Natural killer cell (primary cell): ENCODE data around the gene TMOD2. TPM values are rescaled to one million over a fixed set of nuclear protein-coding genes. Genes with fewer than 3 reads are reported as not detected.

Source experiments
- ATAC-seq, 3 donors: fragments of 150-1000 bp in 2 of 3; fragments of 200-7000 bp in 1 of 3; cut with Tn5 transposase; 1 replicate in 1 of 3; 2 replicates in 2 of 3; pipeline ENCODE4 v1.10.0; 2021; ENCODE audit warnings: mild to moderate bottlenecking in 2 of 3, moderate library complexity in 2 of 3
- DNase-seq, 2 donors: peaks; one replicate each; pipeline versions ENCODE4 v3.0.0 to v3.0.0-alpha.2; 2013 to 2021; ENCODE audit warnings: mixed read lengths in 1 of 2
- H3K27ac ChIP-seq: one replicate; pipeline ENCODE4 v1.5.1; 2013; ENCODE audit warnings: mild to moderate bottlenecking, low read length
- H3K27me3 ChIP-seq: one replicate; pipeline ENCODE4 v1.6.1; 2013; ENCODE audit warnings: low read length; ENCODE audit not compliant: control insufficient read depth, insufficient read depth
- H3K36me3 ChIP-seq: one replicate; pipeline ENCODE4 v1.6.1; 2013; ENCODE audit warnings: low read length; ENCODE audit not compliant: control insufficient read depth, insufficient read depth
- H3K4me1 ChIP-seq: one replicate; pipeline ENCODE4 v1.6.1; 2013; ENCODE audit warnings: low read length; ENCODE audit not compliant: control insufficient read depth, insufficient read depth
- H3K4me3 ChIP-seq: one replicate; pipeline ENCODE4 v1.5.1; 2013; ENCODE audit warnings: low read length
- H3K9me3 ChIP-seq: one replicate; pipeline ENCODE4 v1.6.1; 2013; ENCODE audit warnings: low read length; ENCODE audit not compliant: control insufficient read depth, insufficient read depth
- H3K27ac Mint-ChIP-seq, 2 donors: one replicate each; pipeline ENCODE4 v1.8.0; 2022; ENCODE audit warnings: mild to moderate bottlenecking in 2 of 2, mixed read lengths in 2 of 2, moderate library complexity in 1 of 2
- H3K27me3 Mint-ChIP-seq, 2 donors: one replicate each; pipeline ENCODE4 v1.8.0; 2022; ENCODE audit warnings: low read depth in 2 of 2, mixed read lengths in 2 of 2
- H3K36me3 Mint-ChIP-seq: one replicate; pipeline ENCODE4 v1.8.0; 2022; ENCODE audit warnings: mixed read lengths
- H3K4me1 Mint-ChIP-seq, 2 donors: one replicate each; pipeline ENCODE4 v1.8.0; 2022; ENCODE audit warnings: mixed read lengths in 2 of 2
- H3K4me3 Mint-ChIP-seq: one replicate; pipeline ENCODE4 v1.8.0; 2022; ENCODE audit warnings: mild to moderate bottlenecking, moderate library complexity, mixed read lengths
- H3K9me3 Mint-ChIP-seq, 2 donors: one replicate each; pipeline ENCODE4 v1.8.0; 2022; ENCODE audit warnings: mixed read lengths in 2 of 2
- WGBS: methylation state at CpG from one replicate; pipeline ENCODE4 v1.1.7; 2013; ENCODE audit warnings: missing lambda C conversion rate; ENCODE audit not compliant: insufficient coverage; 5-methylcytosine and 5-hydroxymethylcytosine counted together
- intact Hi-C: fragments of 100-400 bp; cut with micrococcal nuclease; formaldehyde crosslinking; loops from one replicate; pipeline ENCODE4 v1.14.2; 2022
- total RNA-seq, 4 donors: library from RNA; stranded (reverse); fragments of 120-200 nt in 1 of 4; gene quantifications; one replicate each; pipeline versions ENCODE4 v1.2.3 to v1.2.4, GENCODE V29; 2013 to 2022
- TF ChIP-seq, protein P1 (sequence below): fragments of 200-600 bp; IDR thresholded peaks from one replicate; pipeline ENCODE4 v1.8.0; 2022; ENCODE audit warnings: antibody characterized with exemption

The TMOD2 gene
- total RNA-seq, 3 donors from 2014 or later (not counting 1 experiment from before 2014, with no cell fraction given) = 1.6 to 4.7 (median 1.6) TPM

DNA sequence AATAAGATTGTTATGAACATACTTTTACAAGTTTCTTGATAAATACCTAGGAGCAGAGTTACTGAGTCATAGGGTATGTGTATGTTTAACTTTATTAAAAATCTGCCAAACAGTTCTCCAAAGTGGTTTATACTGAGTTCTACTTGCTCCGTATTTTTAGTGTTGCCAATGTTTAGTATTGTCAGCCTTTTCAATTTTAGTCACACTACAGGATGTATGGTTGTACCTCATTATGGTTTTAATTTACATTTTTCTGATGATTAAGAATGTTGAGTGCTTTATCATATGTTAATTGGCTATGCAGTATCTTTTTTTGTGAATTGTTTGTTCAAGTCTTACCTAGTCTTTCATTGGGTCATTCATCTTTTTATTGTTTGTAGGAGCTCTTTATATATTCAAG lies 82.4 kb downstream of the TMOD2 start:
- H3K27me3 Mint-ChIP-seq = no peaks in the 10 kb centered on the region
- peaks cover 87 to 91% of the 10 kb centered on the region in 2 donors for H3K4me1 Mint-ChIP-seq

DNA sequence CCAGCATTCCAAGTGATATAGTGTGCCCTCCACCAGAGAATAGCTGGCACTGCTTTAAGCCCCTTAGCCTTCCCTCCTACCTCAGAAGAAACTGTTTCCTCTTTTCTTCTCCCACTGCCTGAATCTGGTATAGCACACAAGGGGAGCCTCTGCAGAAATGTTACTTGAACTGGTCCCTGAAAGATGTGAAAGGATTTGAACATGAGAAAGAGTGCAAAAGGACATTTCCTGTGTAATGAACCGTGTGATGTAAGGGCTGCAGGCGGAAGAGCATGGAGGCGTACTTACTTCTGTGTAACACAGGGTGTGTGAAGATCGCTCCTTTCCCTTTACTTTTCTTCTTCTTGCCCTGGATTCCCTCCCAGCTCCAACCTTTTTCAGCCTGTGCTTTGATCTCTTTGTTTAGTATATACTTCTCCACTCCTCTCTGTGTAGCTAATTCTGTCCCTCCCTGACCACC lies 86.4 kb downstream of the TMOD2 start:
- no peaks in the 10 kb centered on the region for H3K36me3 Mint-ChIP-seq
- peak; percentile 70 to 87 (median 83) for ATAC-seq
- Histone ChIP-seq H3K4me3 (no peak overlapping the region), H3K27me3 (no peaks in the 10 kb centered on the region), H3K36me3 (no peaks in the 10 kb centered on the region), H3K27ac (peak overlapping the region; percentile 13), H3K4me1 (peaks cover 16% of the 10 kb centered on the region), H3K9me3 (no peaks in the 10 kb centered on the region)
- peak overlapping the region; percentile 54 to 73 for H3K27ac Mint-ChIP-seq
- no peaks in the 10 kb centered on the region for H3K27me3 Mint-ChIP-seq
- no peaks in the 10 kb centered on the region for H3K9me3 Mint-ChIP-seq
- peaks cover 79 to 92% of the 10 kb centered on the region in 2 donors for H3K4me1 Mint-ChIP-seq
- TF ChIP-seq, protein P1, sequence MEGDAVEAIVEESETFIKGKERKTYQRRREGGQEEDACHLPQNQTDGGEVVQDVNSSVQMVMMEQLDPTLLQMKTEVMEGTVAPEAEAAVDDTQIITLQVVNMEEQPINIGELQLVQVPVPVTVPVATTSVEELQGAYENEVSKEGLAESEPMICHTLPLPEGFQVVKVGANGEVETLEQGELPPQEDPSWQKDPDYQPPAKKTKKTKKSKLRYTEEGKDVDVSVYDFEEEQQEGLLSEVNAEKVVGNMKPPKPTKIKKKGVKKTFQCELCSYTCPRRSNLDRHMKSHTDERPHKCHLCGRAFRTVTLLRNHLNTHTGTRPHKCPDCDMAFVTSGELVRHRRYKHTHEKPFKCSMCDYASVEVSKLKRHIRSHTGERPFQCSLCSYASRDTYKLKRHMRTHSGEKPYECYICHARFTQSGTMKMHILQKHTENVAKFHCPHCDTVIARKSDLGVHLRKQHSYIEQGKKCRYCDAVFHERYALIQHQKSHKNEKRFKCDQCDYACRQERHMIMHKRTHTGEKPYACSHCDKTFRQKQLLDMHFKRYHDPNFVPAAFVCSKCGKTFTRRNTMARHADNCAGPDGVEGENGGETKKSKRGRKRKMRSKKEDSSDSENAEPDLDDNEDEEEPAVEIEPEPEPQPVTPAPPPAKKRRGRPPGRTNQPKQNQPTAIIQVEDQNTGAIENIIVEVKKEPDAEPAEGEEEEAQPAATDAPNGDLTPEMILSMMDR = no peak
- no peak overlapping the region for H3K4me3 Mint-ChIP-seq
- 13% methylated on average over 4 of the region's 4 CpGs for WGBS
- DNase-seq = peak in 1 of 2 donors; percentile 45
- intact Hi-C loops = no loop called here

More for the DNA sequence above, 82.4 kb downstream of the TMOD2 start:
- peak overlapping the region in 1 of 2 donors; percentile 46 for H3K27ac Mint-ChIP-seq
- peaks cover 19% of the 10 kb centered on the region for H3K4me1 ChIP-seq
- 100% methylated on average over 1 of the region's 1 CpG for WGBS
- no peak overlapping the region for H3K4me3 Mint-ChIP-seq
- H3K36me3 Mint-ChIP-seq = no peaks in the 10 kb centered on the region
- no peak overlapping the region for H3K4me3 ChIP-seq
- DNase-seq = no peak
- no peak overlapping the region for H3K27ac ChIP-seq
- no peaks in the 10 kb centered on the region for H3K9me3 Mint-ChIP-seq
- no peaks in the 10 kb centered on the region for H3K36me3 ChIP-seq
- intact Hi-C loops = no loop called here
- no peaks in the 10 kb centered on the region for H3K27me3 ChIP-seq
- TF ChIP-seq, protein P1 = no peak
- H3K9me3 ChIP-seq = no peaks in the 10 kb centered on the region
- ATAC-seq = no peak

DNA sequence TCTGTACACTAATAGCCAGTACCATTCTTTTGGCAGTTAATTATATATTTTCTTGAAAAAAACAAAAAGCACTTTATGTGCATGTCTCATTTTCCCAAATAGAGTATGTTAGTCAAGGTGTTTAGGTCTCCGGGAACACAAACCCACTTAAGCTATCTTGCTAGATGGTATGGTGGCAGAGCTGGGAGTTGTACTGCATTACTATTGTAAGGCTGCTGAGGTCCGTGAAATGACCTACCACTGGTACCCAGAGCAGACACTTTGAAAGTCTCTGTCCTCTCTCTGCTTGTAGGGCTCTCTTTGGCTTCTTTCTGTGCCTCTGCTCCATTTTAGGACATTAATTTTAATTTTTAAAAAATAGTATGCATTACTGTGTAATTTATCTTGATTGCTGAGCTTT lies 86.9 kb downstream of the TMOD2 start:
- H3K4me3 ChIP-seq = no peak overlapping the region
- H3K27me3 Mint-ChIP-seq = no peaks in the 10 kb centered on the region
- WGBS = 90% methylated on average over 2 of the region's 2 CpGs
- TF ChIP-seq, protein P1 = no peak
- peaks cover 17% of the 10 kb centered on the region for H3K4me1 ChIP-seq
- peaks cover 80 to 92% of the 10 kb centered on the region in 2 donors for H3K4me1 Mint-ChIP-seq
- ATAC-seq = peak in 2 of 3 donors; percentile 9 to 13
- H3K9me3 Mint-ChIP-seq = no peaks in the 10 kb centered on the region
- H3K9me3 ChIP-seq = no peaks in the 10 kb centered on the region
- no peaks in the 10 kb centered on the region for H3K27me3 ChIP-seq
- intact Hi-C loops = no loop called here
- no peak overlapping the region for H3K4me3 Mint-ChIP-seq
- H3K36me3 ChIP-seq = no peaks in the 10 kb centered on the region
- H3K27ac ChIP-seq = peak overlapping the region; percentile 13
- no peaks in the 10 kb centered on the region for H3K36me3 Mint-ChIP-seq
- no peak for DNase-seq
- peak overlapping the region; percentile 54 to 73 for H3K27ac Mint-ChIP-seq

DNA sequence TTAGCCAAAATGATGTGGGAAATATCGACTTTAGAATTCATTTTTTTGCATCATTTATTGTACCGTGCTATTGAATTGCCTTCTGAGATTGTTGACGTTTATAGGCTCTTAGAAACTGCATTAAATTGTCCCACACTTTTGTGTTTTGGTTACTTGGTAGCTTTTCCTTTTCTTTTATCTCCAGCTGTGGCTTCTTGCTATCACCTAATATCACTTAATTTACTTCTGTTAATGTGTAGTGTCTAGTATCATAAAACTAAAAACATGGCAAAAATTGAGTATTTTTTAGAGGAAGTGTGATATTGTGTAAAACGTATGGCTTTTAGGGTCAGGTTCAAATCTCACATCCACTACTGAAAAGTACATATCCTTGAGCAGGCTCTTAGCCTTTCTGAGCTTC lies 89.3 kb downstream of the TMOD2 start:
- Mint-ChIP-seq H3K4me3 (peak overlapping the region; percentile 18), H3K4me1 (peaks cover 69 to 84% of the 10 kb centered on the region in 2 donors)

More for the DNA sequence above, 89.3 kb downstream of the TMOD2 start:
- TF ChIP-seq, protein P1 = no peak
- no peaks in the 10 kb centered on the region for H3K9me3 Mint-ChIP-seq
- H3K36me3 Mint-ChIP-seq = no peaks in the 10 kb centered on the region
- Histone ChIP-seq H3K4me3 (no peak overlapping the region), H3K27me3 (no peaks in the 10 kb centered on the region), H3K27ac (no peak overlapping the region), H3K36me3 (no peaks in the 10 kb centered on the region), H3K9me3 (no peaks in the 10 kb centered on the region), H3K4me1 (peaks cover 22% of the 10 kb centered on the region)
- peak overlapping the region in 1 of 2 donors; percentile 39 for H3K27ac Mint-ChIP-seq
- intact Hi-C loops = no loop called here
- DNase-seq = no peak
- no peak for ATAC-seq
- 97% methylated on average over 3 of the region's 4 CpGs for WGBS
- H3K27me3 Mint-ChIP-seq = no peaks in the 10 kb centered on the region
